ENCODE measurements around the gene UBE2E2. TPM values are rescaled to one million over a fixed set of nuclear protein-coding genes. Genes with fewer than 3 reads are reported as not detected.

UBE2E2 gene
- total RNA-seq, 1 experiment from 2014 or later: 14.7 TPM

DNA sequence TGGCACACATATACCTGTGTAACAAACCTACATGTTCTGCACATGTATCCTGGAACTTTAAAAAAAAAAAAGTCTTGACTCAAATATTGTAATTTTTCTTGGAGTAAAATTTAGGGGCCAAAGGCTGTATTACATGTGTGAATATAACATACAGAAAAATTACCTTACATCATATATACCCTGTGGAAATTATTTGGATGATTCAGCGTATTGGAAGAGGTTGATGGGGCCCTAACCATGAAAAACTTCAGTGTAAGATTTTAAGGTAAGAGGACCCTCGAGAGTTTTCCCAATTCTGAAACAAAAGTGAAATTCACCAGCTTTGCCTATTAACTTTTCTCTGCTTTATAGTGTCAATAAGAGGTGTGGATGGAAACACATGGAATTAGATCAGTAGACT, 56.4 kb downstream of the UBE2E2 start:
- Histone ChIP-seq H3K79me2 (ENCODE audit: low read length) (no peaks in the 10 kb centered on the region), H2AFZ (ENCODE audit: low read length) (no peak overlapping the region), H3K27me3 (ENCODE audit: low read length) (no peaks in the 10 kb centered on the region), H3K9me3 (ENCODE audit: low read length) (no peaks in the 10 kb centered on the region), H3K27ac (ENCODE audit: low read length) (no peak overlapping the region), H4K20me1 (ENCODE audit: insufficient read depth, low read depth, low read length) (peaks cover 7% of the 10 kb centered on the region; the same call in 1 of the 2 replicates), H3K36me3 (ENCODE audit: insufficient read depth, low read length) (no peaks in the 10 kb centered on the region), H3K4me1 (ENCODE audit: low read length) (no peaks in the 10 kb centered on the region), H3K4me3 (ENCODE audit: low read length) (no peak overlapping the region), H3K4me2 (ENCODE audit: low read depth, low read length, poor library complexity, severe bottlenecking) (no peak overlapping the region), H3K9me2 (replicated peaks; ENCODE audit: insufficient read depth, low read length) (no peaks in the 10 kb centered on the region), H3K9ac (ENCODE audit: low read length) (no peak overlapping the region)
- DNase-seq: peak; percentile 29

DNA sequence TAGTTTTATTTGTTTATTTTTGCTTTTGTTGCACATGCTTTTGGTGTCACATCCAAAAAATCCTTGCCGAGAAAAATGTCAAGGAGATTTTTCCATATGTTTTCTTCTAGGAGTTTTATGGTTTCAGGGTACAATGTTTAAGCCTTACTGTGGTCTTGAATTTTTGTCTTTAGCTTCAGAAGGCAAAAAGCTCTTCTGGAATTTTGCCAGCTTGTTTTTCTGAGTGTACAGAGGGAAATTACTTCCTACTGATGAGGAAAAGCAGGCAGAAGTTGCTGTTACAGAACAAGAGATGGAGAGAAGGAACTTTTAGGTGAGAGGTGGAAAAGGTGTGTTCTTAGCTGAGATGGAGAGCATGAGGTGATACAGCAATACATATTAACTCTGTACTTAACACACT, 59.6 kb downstream of the UBE2E2 start:
- H3K4me3 ChIP-seq (ENCODE audit: low read length): no peak overlapping the region
- no peak overlapping the region for H3K9ac ChIP-seq (ENCODE audit: low read length)
- no peaks in the 10 kb centered on the region for H3K27me3 ChIP-seq (ENCODE audit: low read length)
- H4K20me1 ChIP-seq (ENCODE audit: insufficient read depth, low read depth, low read length): no peaks in the 10 kb centered on the region
- no peaks in the 10 kb centered on the region for H3K79me2 ChIP-seq (ENCODE audit: low read length)
- no peaks in the 10 kb centered on the region for H3K36me3 ChIP-seq (ENCODE audit: insufficient read depth, low read length)
- H2AFZ ChIP-seq (ENCODE audit: low read length): no peak overlapping the region
- no peak overlapping the region for H3K27ac ChIP-seq (ENCODE audit: low read length)
- no peak overlapping the region for H3K4me2 ChIP-seq (ENCODE audit: low read depth, low read length, poor library complexity, severe bottlenecking)
- no peaks in the 10 kb centered on the region for H3K9me2 ChIP-seq (replicated peaks; ENCODE audit: insufficient read depth, low read length)
- no peaks in the 10 kb centered on the region for H3K4me1 ChIP-seq (ENCODE audit: low read length)
- no peak for DNase-seq
- no peaks in the 10 kb centered on the region for H3K9me3 ChIP-seq (ENCODE audit: low read length)

DNA sequence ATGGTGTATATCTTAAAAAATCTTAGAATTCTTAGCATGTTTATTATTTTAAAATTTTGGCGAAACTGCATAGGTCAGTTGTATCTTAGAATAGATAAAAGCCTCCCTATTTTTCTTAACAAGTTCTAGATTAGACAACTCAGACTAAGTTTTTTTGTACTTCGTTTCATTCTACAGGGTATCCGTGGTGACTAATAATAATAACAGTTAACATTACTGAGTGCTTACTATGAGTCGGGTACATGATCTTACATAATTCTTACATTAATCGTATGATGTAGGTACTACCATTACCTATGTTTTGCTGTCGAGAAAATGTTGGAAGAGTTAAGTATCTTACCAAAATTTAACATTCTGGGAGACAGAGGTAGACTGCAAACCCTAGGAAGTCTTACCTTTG, 60.7 kb downstream of the UBE2E2 start:
- Histone ChIP-seq H3K36me3 (ENCODE audit: insufficient read depth, low read length) (no peaks in the 10 kb centered on the region), H3K9me3 (ENCODE audit: low read length) (no peaks in the 10 kb centered on the region), H3K79me2 (ENCODE audit: low read length) (no peaks in the 10 kb centered on the region), H3K4me2 (ENCODE audit: low read depth, low read length, poor library complexity, severe bottlenecking) (no peak overlapping the region), H2AFZ (ENCODE audit: low read length) (no peak overlapping the region), H3K9me2 (replicated peaks; ENCODE audit: insufficient read depth, low read length) (no peaks in the 10 kb centered on the region), H3K4me1 (ENCODE audit: low read length) (no peaks in the 10 kb centered on the region), H3K27me3 (ENCODE audit: low read length) (no peaks in the 10 kb centered on the region), H4K20me1 (ENCODE audit: insufficient read depth, low read depth, low read length) (no peaks in the 10 kb centered on the region), H3K9ac (ENCODE audit: low read length) (no peak overlapping the region), H3K27ac (ENCODE audit: low read length) (no peak overlapping the region), H3K4me3 (ENCODE audit: low read length) (no peak overlapping the region)
- DNase-seq: no peak

DNA sequence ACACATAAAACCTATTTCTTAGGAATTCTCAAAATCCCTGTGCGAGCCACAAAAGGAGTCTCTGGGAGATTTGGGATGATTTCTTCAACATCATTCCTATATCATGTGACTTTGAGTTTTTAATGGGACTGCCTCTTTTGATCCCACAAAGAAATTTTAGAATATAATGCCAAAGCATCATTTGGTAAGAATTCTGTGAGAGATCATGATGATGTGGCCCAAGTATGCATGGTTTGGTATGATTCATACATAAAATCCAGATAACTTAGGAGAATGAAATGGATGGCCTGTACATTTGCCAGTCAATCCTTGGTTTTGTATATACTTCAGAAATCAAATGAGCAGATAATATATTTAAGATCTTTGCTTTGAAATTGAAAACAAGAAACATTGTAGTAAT, 61.3 kb downstream of the UBE2E2 start:
- H3K36me3 ChIP-seq (ENCODE audit: insufficient read depth, low read length): no peaks in the 10 kb centered on the region
- no peaks in the 10 kb centered on the region for H4K20me1 ChIP-seq (ENCODE audit: insufficient read depth, low read depth, low read length)
- H3K27me3 ChIP-seq (ENCODE audit: low read length): no peaks in the 10 kb centered on the region
- H3K4me2 ChIP-seq (ENCODE audit: low read depth, low read length, poor library complexity, severe bottlenecking): no peak overlapping the region
- no peak overlapping the region for H2AFZ ChIP-seq (ENCODE audit: low read length)
- no peaks in the 10 kb centered on the region for H3K9me2 ChIP-seq (replicated peaks; ENCODE audit: insufficient read depth, low read length)
- H3K9me3 ChIP-seq (ENCODE audit: low read length): no peaks in the 10 kb centered on the region
- no peak overlapping the region for H3K9ac ChIP-seq (ENCODE audit: low read length)
- DNase-seq: peak; percentile 20
- H3K79me2 ChIP-seq (ENCODE audit: low read length): no peaks in the 10 kb centered on the region
- no peaks in the 10 kb centered on the region for H3K4me1 ChIP-seq (ENCODE audit: low read length)
- no peak overlapping the region for H3K4me3 ChIP-seq (ENCODE audit: low read length)
- no peak overlapping the region for H3K27ac ChIP-seq (ENCODE audit: low read length)

DNA sequence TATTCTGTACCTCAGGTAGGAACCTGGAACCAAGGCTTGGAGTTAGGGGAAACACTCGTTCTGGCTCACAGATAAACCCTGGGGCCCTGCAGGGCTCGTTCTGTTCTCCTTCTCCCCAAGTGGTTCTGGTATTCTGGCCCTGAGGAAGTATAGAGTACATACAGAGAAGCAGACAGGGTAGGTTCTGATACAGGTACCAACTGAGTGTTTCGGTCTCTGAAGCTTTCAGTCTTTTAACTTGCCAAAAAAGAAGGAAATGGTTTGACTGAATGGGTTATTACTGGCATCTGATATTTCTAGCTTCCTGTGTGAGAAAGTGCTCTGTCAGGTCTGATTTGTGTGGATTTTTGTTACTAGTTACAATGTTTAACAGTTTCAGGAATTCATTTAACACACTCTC, 67.3 kb downstream of the UBE2E2 start:
- Histone ChIP-seq H2AFZ (ENCODE audit: low read length) (no peak overlapping the region), H3K4me2 (ENCODE audit: low read depth, low read length, poor library complexity, severe bottlenecking) (no peak overlapping the region), H4K20me1 (ENCODE audit: insufficient read depth, low read depth, low read length) (no peaks in the 10 kb centered on the region), H3K4me3 (ENCODE audit: low read length) (no peak overlapping the region), H3K27me3 (ENCODE audit: low read length) (no peaks in the 10 kb centered on the region), H3K27ac (ENCODE audit: low read length) (no peak overlapping the region), H3K9me2 (replicated peaks; ENCODE audit: insufficient read depth, low read length) (no peaks in the 10 kb centered on the region), H3K4me1 (ENCODE audit: low read length) (no peaks in the 10 kb centered on the region), H3K9me3 (ENCODE audit: low read length) (no peaks in the 10 kb centered on the region), H3K9ac (ENCODE audit: low read length) (no peak overlapping the region), H3K79me2 (ENCODE audit: low read length) (no peaks in the 10 kb centered on the region), H3K36me3 (ENCODE audit: insufficient read depth, low read length) (no peaks in the 10 kb centered on the region)
- DNase-seq: no peak

DNA sequence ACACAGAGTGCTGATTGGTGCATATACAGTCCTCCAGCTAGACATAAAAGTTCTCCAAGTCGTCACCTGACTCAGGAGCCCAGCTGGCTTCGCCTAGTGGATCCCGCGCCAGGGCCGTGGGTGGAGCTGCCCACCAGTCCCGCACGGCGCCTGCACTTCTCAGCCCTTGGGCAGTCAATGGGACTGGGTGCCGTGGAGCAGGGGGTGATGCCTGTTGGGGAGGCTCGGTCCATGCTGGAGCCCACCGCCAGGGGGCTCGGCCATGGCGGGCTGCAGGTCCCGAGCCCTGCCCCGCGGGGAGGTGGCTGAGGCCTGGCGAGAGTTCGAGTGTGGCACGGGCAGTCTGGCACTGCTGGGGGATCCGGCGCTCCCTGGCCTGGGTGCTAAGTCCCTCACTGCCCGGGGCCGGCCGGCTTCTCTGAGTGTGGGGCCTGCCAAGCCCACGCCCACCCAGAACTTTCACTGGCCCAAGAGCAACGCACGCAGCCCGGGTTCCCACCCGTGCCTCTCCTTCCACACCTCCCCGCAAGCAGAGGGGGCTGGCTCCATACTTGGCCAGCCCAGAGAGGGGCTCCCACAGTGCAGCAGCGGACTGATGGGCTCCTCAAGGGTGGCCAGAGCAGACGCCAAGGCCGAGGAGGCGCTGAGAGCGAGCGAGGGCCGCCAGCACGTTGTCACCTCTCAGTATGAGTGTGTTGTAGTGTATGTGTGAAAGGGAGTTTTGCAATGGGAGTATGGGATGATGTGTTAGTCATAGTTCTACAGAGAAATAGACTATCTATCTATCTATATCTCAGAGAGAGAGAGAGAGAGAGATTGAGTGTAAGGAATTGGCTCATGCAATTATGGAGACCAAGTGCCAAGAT, 69.0 kb downstream of the UBE2E2 start:
- H3K36me3 ChIP-seq (ENCODE audit: insufficient read depth, low read length): no peaks in the 10 kb centered on the region
- no peaks in the 10 kb centered on the region for H3K4me1 ChIP-seq (ENCODE audit: low read length)
- H3K9me3 ChIP-seq (ENCODE audit: low read length): no peaks in the 10 kb centered on the region
- no peak overlapping the region for H3K4me2 ChIP-seq (ENCODE audit: low read depth, low read length, poor library complexity, severe bottlenecking)
- H3K9ac ChIP-seq (ENCODE audit: low read length): no peak overlapping the region
- no peak overlapping the region for H3K27ac ChIP-seq (ENCODE audit: low read length)
- H3K27me3 ChIP-seq (ENCODE audit: low read length): no peaks in the 10 kb centered on the region
- H4K20me1 ChIP-seq (ENCODE audit: insufficient read depth, low read depth, low read length): no peaks in the 10 kb centered on the region
- DNase-seq: no peak
- no peaks in the 10 kb centered on the region for H3K9me2 ChIP-seq (replicated peaks; ENCODE audit: insufficient read depth, low read length)
- H3K79me2 ChIP-seq (ENCODE audit: low read length): no peaks in the 10 kb centered on the region
- H2AFZ ChIP-seq (ENCODE audit: low read length): no peak overlapping the region
- H3K4me3 ChIP-seq (ENCODE audit: low read length): no peak overlapping the region

DNA sequence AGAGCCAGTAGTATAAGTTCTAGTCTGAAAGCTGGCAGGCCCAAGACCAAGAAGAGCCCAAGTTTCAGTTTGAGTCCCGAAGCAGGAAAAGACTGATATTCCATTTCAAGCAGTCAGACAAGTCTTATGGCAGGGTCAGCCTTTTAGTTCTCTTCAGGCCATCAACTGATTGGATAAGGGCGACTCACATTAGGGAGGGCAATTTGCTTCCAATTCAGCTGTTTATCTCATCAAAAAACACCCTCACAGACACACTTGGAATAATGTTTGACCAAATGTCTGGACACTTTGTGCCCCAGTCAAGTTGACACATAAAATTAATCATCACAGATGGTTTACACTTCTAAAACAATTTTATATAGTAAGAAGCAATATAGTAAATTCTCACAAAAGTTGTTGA, 69.7 kb downstream of the UBE2E2 start:
- H3K9me3 ChIP-seq (ENCODE audit: low read length): no peaks in the 10 kb centered on the region
- no peaks in the 10 kb centered on the region for H3K27me3 ChIP-seq (ENCODE audit: low read length)
- H3K4me1 ChIP-seq (ENCODE audit: low read length): no peaks in the 10 kb centered on the region
- no peaks in the 10 kb centered on the region for H3K79me2 ChIP-seq (ENCODE audit: low read length)
- H3K27ac ChIP-seq (ENCODE audit: low read length): no peak overlapping the region
- no peaks in the 10 kb centered on the region for H4K20me1 ChIP-seq (ENCODE audit: insufficient read depth, low read depth, low read length)
- no peak overlapping the region for H3K9ac ChIP-seq (ENCODE audit: low read length)
- no peak overlapping the region for H3K4me2 ChIP-seq (ENCODE audit: low read depth, low read length, poor library complexity, severe bottlenecking)
- no peak for DNase-seq
- H3K4me3 ChIP-seq (ENCODE audit: low read length): no peak overlapping the region
- no peaks in the 10 kb centered on the region for H3K36me3 ChIP-seq (ENCODE audit: insufficient read depth, low read length)
- no peaks in the 10 kb centered on the region for H3K9me2 ChIP-seq (replicated peaks; ENCODE audit: insufficient read depth, low read length)
- no peak overlapping the region for H2AFZ ChIP-seq (ENCODE audit: low read length)

DNA sequence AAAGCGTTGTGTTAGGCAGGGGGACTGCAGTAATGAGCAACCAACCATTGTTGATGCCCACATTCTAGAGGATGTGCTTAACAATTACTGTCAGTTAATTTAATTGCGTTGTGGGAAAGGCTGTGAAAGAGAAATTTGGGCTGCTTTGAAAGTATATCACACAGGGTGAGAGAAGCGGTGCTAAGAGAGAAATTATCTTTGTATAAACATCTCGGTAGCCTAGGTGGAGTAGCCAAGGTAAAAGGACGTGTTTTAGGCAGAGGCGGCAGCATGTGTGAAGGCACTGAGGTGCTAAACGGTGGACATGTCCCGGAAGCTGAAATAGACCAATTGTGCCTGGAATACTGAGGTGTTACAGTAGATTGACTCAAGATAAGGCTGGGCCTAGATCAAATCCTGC, 71.9 kb downstream of the UBE2E2 start:
- no peaks in the 10 kb centered on the region for H4K20me1 ChIP-seq (ENCODE audit: insufficient read depth, low read depth, low read length)
- H3K27me3 ChIP-seq (ENCODE audit: low read length): no peaks in the 10 kb centered on the region
- H2AFZ ChIP-seq (ENCODE audit: low read length): no peak overlapping the region
- DNase-seq: no peak
- no peaks in the 10 kb centered on the region for H3K9me2 ChIP-seq (replicated peaks; ENCODE audit: insufficient read depth, low read length)
- H3K4me2 ChIP-seq (ENCODE audit: low read depth, low read length, poor library complexity, severe bottlenecking): no peak overlapping the region
- no peaks in the 10 kb centered on the region for H3K36me3 ChIP-seq (ENCODE audit: insufficient read depth, low read length)
- H3K4me3 ChIP-seq (ENCODE audit: low read length): no peak overlapping the region
- no peaks in the 10 kb centered on the region for H3K4me1 ChIP-seq (ENCODE audit: low read length)
- H3K27ac ChIP-seq (ENCODE audit: low read length): no peak overlapping the region
- no peaks in the 10 kb centered on the region for H3K9me3 ChIP-seq (ENCODE audit: low read length)
- H3K79me2 ChIP-seq (ENCODE audit: low read length): no peaks in the 10 kb centered on the region
- H3K9ac ChIP-seq (ENCODE audit: low read length): no peak overlapping the region
